K562 (cell line): Measurements from ENCODE around the gene ENTPD8. TPM values are rescaled to one million over a fixed set of nuclear protein-coding genes. Genes with fewer than 3 reads are reported as not detected.

Source experiments
- ATAC-seq: fragments of 200-7000 bp; cut with Tn5 transposase; 3 replicates; pipeline ENCODE4 v1.9.1; 2020; ENCODE audit warnings: moderate library complexity
- BruUV-seq: library from RNA; stranded (reverse); fragments of 400-500 nt; replicated peaks from 2 replicates; lab custom pipeline; 2021; lab: Mats Ljungman, UMichigan
- CTCF ChIA-PET: fragments of 300-600 bp; formaldehyde crosslinking; extraction: SDS; loops from one replicate; lab custom pipeline; 2021; ENCODE audit warnings: low intra/inter-chr PET ratio; lab: Yijun Ruan, JAX
- POLR2A ChIA-PET: fragments of 300-600, 350-650 bp; sonication (Branson Sonifier 250); formaldehyde crosslinking; extraction: SDS; loops from one replicate; lab custom pipeline; 2021; ENCODE audit warnings: antibody characterized with exemption, inconsistent platforms; lab: Yijun Ruan, JAX
- DNase-seq, 4 experiments: peaks; one replicate each; pipeline versions ENCODE4 v3.0.0 to v3.0.0-alpha.2; 2011 to 2018; ENCODE audit warnings: low spot score in 3 of 4, mixed read lengths in 3 of 4; ENCODE audit errors: extremely low read depth in 1 of 4
- FAIRE-seq: peaks from 2 replicates; lab custom pipeline; 2011; peaks lifted over from hg19 to GRCh38; lab: Jason Lieb, UNC
- H2AFZ ChIP-seq: 2 replicates; pipeline ENCODE4 v1.6.0; 2011; ENCODE audit warnings: low read depth, low read length, control low read depth, inconsistent platforms
- H3K27ac ChIP-seq: fragments of 200-600 bp; 3 replicates; pipeline ENCODE4 v1.8.0; 2011; ENCODE audit warnings: low read depth, mild to moderate bottlenecking, control low read depth, inconsistent platforms, low read length, moderate library complexity, mixed read lengths; ENCODE audit errors: extremely low read depth
- H3K27me3 ChIP-seq, 2 experiments: fragments of 300-600 bp in 1 of 2; 2 replicates in 1 of 2; 3 replicates in 1 of 2; pipeline versions ENCODE4 v1.6.0 to v1.8.0; 2011; ENCODE audit warnings: inconsistent platforms in 2 of 2, low read length in 2 of 2, mild to moderate bottlenecking in 1 of 2, mixed read lengths in 1 of 2, moderate library complexity in 1 of 2; ENCODE audit not compliant: control insufficient read depth in 2 of 2, insufficient read depth in 2 of 2
- H3K36me3 ChIP-seq: fragments of 300-600 bp; 3 replicates; pipeline ENCODE4 v1.8.0; 2011; ENCODE audit warnings: mild to moderate bottlenecking, low read length, inconsistent platforms; ENCODE audit not compliant: control insufficient read depth, insufficient read depth
- H3K4me1 ChIP-seq, 2 experiments: fragments of 200-600 bp in 1 of 2; replicated peaks in 1 of 2; 2 replicates in 1 of 2; 3 replicates in 1 of 2; pipeline versions ENCODE4 v1.5.1 to v1.8.0; 2011; ENCODE audit warnings: inconsistent platforms in 2 of 2, low read length in 2 of 2, mild to moderate bottlenecking in 1 of 2, mixed read lengths in 1 of 2, moderate library complexity in 1 of 2; ENCODE audit not compliant: control insufficient read depth in 2 of 2, insufficient read depth in 2 of 2
- H3K4me2 ChIP-seq: 2 replicates; pipeline ENCODE4 v1.6.1; 2011; ENCODE audit warnings: low read length, control low read depth, inconsistent platforms, mixed read lengths; ENCODE audit not compliant: insufficient read depth
- H3K4me3 ChIP-seq: fragments of 200-600 bp; sonication (generic), shearing (Covaris generic); 2 replicates; pipeline ENCODE4 v1.5.1; 2016; ENCODE audit warnings: control low read depth, inconsistent platforms
- H3K79me2 ChIP-seq: fragments of 200-600 bp; 3 replicates; pipeline ENCODE4 v1.8.0; 2011; ENCODE audit warnings: low read length, inconsistent platforms; ENCODE audit not compliant: control insufficient read depth, insufficient read depth
- H3K9ac ChIP-seq, 2 experiments: 2 replicates each; pipeline versions ENCODE4 v1.6.0 to v1.6.1; 2011; ENCODE audit warnings: low read depth in 2 of 2, low read length in 2 of 2, control low read depth in 1 of 2, inconsistent platforms in 1 of 2, mild to moderate bottlenecking in 1 of 2, mixed read lengths in 1 of 2; ENCODE audit not compliant: insufficient read depth in 1 of 2
- H3K9me1 ChIP-seq: one replicate; pipeline ENCODE4 v1.6.0; 2011; ENCODE audit warnings: inconsistent platforms, mild to moderate bottlenecking, low read length, moderate library complexity; ENCODE audit not compliant: control insufficient read depth, insufficient read depth
- H3K9me3 ChIP-seq: replicated peaks from 2 replicates; pipeline ENCODE4 v1.5.1; 2011; ENCODE audit warnings: low read depth, low read length, inconsistent platforms; ENCODE audit not compliant: control insufficient read depth, insufficient read depth
- H4K20me1 ChIP-seq: replicated peaks from 2 replicates; pipeline ENCODE4 v1.6.1; 2011; ENCODE audit warnings: low read length, inconsistent platforms, mixed read lengths; ENCODE audit not compliant: control insufficient read depth, insufficient read depth
- BHLHE40 ChIP-seq: IDR thresholded peaks from 2 replicates; pipeline ENCODE4 v1.6.1; 2011; ENCODE audit warnings: low read length, improper control_type of control experiment
- JUND ChIP-seq, 2 experiments: IDR thresholded peaks; 2 replicates in 1 of 2; 3 replicates in 1 of 2; pipeline ENCODE4 v1.6.1; 2011; ENCODE audit warnings: borderline replicate concordance in 2 of 2, low read depth in 2 of 2, low read length in 2 of 2, improper control_type of control experiment in 1 of 2, missing biosample characterization in 1 of 2, missing genetic modification characterization in 1 of 2, missing genetic modification reagents in 1 of 2
- ZFP36 ChIP-seq: fragments of 150-350 bp; IDR thresholded peaks from 2 replicates; pipeline ENCODE4 v1.6.1; 2018; ENCODE audit warnings: low read length, low read depth; ENCODE audit not compliant: partially characterized antibody
- ZNF766 ChIP-seq: fragments of 200-800 bp; sonication (Bioruptor generic); conservative IDR thresholded peaks from 2 replicates; pipeline ENCODE4 v1.6.1; 2016; ENCODE audit warnings: missing genetic modification characterization, missing compliant biosample characterization
- WGBS: fragments of 100-300 bp; shearing (Covaris generic); methylation state at CpG from one replicate; pipeline ENCODE4 v1.1.6; 2016; ENCODE audit warnings: low coverage, mixed read lengths; ENCODE audit not compliant: insufficient coverage; ENCODE audit errors: missing lambda C conversion rate; 5-methylcytosine and 5-hydroxymethylcytosine counted together
- in situ Hi-C: fragments of 300-500 bp; cut with MboI; formaldehyde crosslinking; loops from 4 replicates; pipeline ENCODE4 v1.15.0; 2018; ENCODE audit warnings: inconsistent platforms, mixed read lengths
- intact Hi-C: fragments of 100-400 bp; cut with micrococcal nuclease; formaldehyde crosslinking; loops from 2 replicates; pipeline ENCODE4 v1.14.2; 2022
- polyA plus RNA-seq, 8 experiments: library from polyadenylated mRNA; depleted of rRNA in 4 of 8; stranded (reverse) in 5 of 8; unstranded in 3 of 8; fragments of >200 nt; fragmentation: Nextera tagmentation in 2 of 8; fragmentation: Illumina TruSeq in 1 of 8; extraction: Ambion mirVana in 2 of 8; extraction: Trizol in 1 of 8; gene quantifications; 2 replicates each; pipeline versions ENCODE4 v1.2.1 to v1.2.3, GENCODE V29; 2011 to 2014; ENCODE audit warnings: inconsistent platforms in 1 of 8, missing spikeins in 1 of 8
- total RNA-seq, 7 experiments: library from RNA; depleted of rRNA in 6 of 7; stranded (reverse); fragments of >200 nt in 6 of 7; fragmentation: Illumina TruSeq in 2 of 7; extraction: Trizol in 2 of 7; gene quantifications; 2 replicates each; pipeline versions ENCODE4 v1.2.1 to v1.2.3, GENCODE V29; 2011 to 2021; ENCODE audit warnings: low replicate concordance in 1 of 7

Gene ENTPD8
- total and polyA plus RNA-seq, 9 of the 15 experiments (the other 6 are each of a cell fraction or from before 2014, with no cell fraction given): 0.06 to 0.27 (median 0.19) TPM; not detected in 5

- Histone ChIP-seq H3K4me1 (peaks cover 7 to 53% of the 10 kb centered on the region in 2 experiments; a peak in 4 of 5 replicates), H3K36me3 (no peaks in the 10 kb centered on the region), H3K9me1 (no peaks in the 10 kb centered on the region), H3K27ac (no peak overlapping the region), H3K4me3 (no peak overlapping the region), H2AFZ (no peak overlapping the region), H3K9me3 (peaks cover 7% of the 10 kb centered on the region; the same call in 1 of the 2 replicates), H3K79me2 (peaks cover 5% of the 10 kb centered on the region; the same call in 2 of the 3 replicates), H4K20me1 (no peaks in the 10 kb centered on the region), H3K9ac (no peak overlapping the region; a peak in 1 of 4 replicates), H3K27me3 (no peaks in the 10 kb centered on the region), H3K4me2 (no peak overlapping the region)
- ATAC-seq: no peak
- no peak for FAIRE-seq
- no TSS peak for BruUV-seq
- ChIA-PET CTCF (no interaction called here), POLR2A (no interaction called here)
- 60% methylated on average over 9 of the region's 11 CpGs for WGBS
- intact Hi-C loops: no loop called here
- in situ Hi-C loops: no loop called here
- no peak for DNase-seq
- TF ChIP-seq JUND (IDR thresholded peaks at IDR 0.05; ENCODE audit: borderline replicate concordance, low read depth, low read length) (0 out of 2 replicates have a peak, but pooled peaks have one; percentile 5), JUND (tag; IDR thresholded peaks at IDR 0.05; ENCODE audit: borderline replicate concordance, low read depth, low read length) (no peak), ZNF766 (no peak), ZFP36 (peak; percentile 86), BHLHE40 (0 out of 2 replicates have a peak, but pooled peaks have one; percentile 22)
Measured at GRCh38 chr9:137402746-137403145, 38.4 kb downstream of the ENTPD8 start.
